ENCODE data around the gene PXMP4.
A peak's percentile ranks its signal among the peaks of the same experiment; 100 is the strongest.

PXMP4 gene

GRCh38 chr20:33744773-33745385 lies 24.8 kb upstream of the PXMP4 start:
- H3K27ac ChIP-seq: no peak overlapping the region
- TF ChIP-seq ZFX (IDR thresholded peaks at IDR 0.05) (no peak), CTCF (conservative IDR thresholded peaks at IDR 0.05) (no peak)

GRCh38 chr20:33744181-33744580 lies 24.1 kb upstream of the PXMP4 start:
- no peak overlapping the region for H3K27ac ChIP-seq
- no peak for TF ChIP-seq ZFX (IDR thresholded peaks at IDR 0.05)
- TF ChIP-seq CTCF (conservative IDR thresholded peaks at IDR 0.05): no peak

- TF ChIP-seq CTCF (conservative IDR thresholded peaks at IDR 0.05) (no peak), ZFX (IDR thresholded peaks at IDR 0.05) (no peak)
Observed at GRCh38 chr20:33740189-33740588, 20.1 kb upstream of the PXMP4 start.

GRCh38 chr20:33739493-33739892 lies 19.4 kb upstream of the PXMP4 start:
- TF ChIP-seq CTCF (conservative IDR thresholded peaks at IDR 0.05) (no peak), ZFX (IDR thresholded peaks at IDR 0.05) (no peak)
- H3K27ac ChIP-seq: no peak overlapping the region

More at GRCh38 chr20:33740189-33740588, 20.1 kb upstream of the PXMP4 start:
- H3K27ac ChIP-seq: no peak overlapping the region

GRCh38 chr20:33736962-33737361 lies 16.9 kb upstream of the PXMP4 start:
- no peak overlapping the region for H3K27ac ChIP-seq
- TF ChIP-seq ZFX (IDR thresholded peaks at IDR 0.05) (no peak), CTCF (conservative IDR thresholded peaks at IDR 0.05) (no peak)

- peak overlapping the region; percentile 93 for H3K27ac ChIP-seq
- TF ChIP-seq ZFX (IDR thresholded peaks at IDR 0.05) (no peak), CTCF (conservative IDR thresholded peaks at IDR 0.05) (no peak)
Observed at GRCh38 chr20:33733654-33734576, 13.8 kb upstream of the PXMP4 start.

Data from C4-2B (cell line).